Measurements from ENCODE around the gene HOXC10. TPM values are rescaled to one million over a fixed set of nuclear protein-coding genes. Genes with fewer than 3 reads are reported as not detected.

HOXC10 gene
- total RNA-seq, 6 donors from 2014 or later = not detected

- no peak for DNase-seq
- peak in 1 of 2 donors; percentile 11 for ATAC-seq (ENCODE audit: low FRiP score in 2 of 2)
- 11 to 12% methylated on average over 18 to 25 of the region's 25 CpGs for WGBS, 2 donors
These were observed 28.6 kb upstream of the HOXC10 start for GRCh38 chr12:53956251-53956887.

GRCh38 chr12:53956914-53957536 is 27.9 kb upstream of the HOXC10 start:
- no peak for ATAC-seq (ENCODE audit: low FRiP score in 2 of 2)
- no peak for TF ChIP-seq POLR2AphosphoS5 (IDR thresholded peaks at IDR 0.05)
- no peak for TF ChIP-seq POLR2A (IDR thresholded peaks at IDR 0.05)
- TF ChIP-seq EP300 (IDR thresholded peaks at IDR 0.05) = no peak
- TF ChIP-seq, protein P1, sequence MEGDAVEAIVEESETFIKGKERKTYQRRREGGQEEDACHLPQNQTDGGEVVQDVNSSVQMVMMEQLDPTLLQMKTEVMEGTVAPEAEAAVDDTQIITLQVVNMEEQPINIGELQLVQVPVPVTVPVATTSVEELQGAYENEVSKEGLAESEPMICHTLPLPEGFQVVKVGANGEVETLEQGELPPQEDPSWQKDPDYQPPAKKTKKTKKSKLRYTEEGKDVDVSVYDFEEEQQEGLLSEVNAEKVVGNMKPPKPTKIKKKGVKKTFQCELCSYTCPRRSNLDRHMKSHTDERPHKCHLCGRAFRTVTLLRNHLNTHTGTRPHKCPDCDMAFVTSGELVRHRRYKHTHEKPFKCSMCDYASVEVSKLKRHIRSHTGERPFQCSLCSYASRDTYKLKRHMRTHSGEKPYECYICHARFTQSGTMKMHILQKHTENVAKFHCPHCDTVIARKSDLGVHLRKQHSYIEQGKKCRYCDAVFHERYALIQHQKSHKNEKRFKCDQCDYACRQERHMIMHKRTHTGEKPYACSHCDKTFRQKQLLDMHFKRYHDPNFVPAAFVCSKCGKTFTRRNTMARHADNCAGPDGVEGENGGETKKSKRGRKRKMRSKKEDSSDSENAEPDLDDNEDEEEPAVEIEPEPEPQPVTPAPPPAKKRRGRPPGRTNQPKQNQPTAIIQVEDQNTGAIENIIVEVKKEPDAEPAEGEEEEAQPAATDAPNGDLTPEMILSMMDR (IDR thresholded peaks at IDR 0.05) = no peak
- WGBS, 2 donors = 10 to 15% methylated on average over 3 to 10 of the region's 11 CpGs
- H3K27me3 ChIP-seq = peaks cover 0 to 93% (median 54%) of the 10 kb centered on the region in 4 donors
- H3K4me3 ChIP-seq = no peak overlapping the region
- DNase-seq = no peak
- no peak overlapping the region for H3K27ac ChIP-seq
- H3K36me3 ChIP-seq = no peaks in the 10 kb centered on the region
- H3K4me1 ChIP-seq = peaks cover 0 to 31% (median 5%) of the 10 kb centered on the region in 4 donors
- no peaks in the 10 kb centered on the region for H3K9me3 ChIP-seq

More at GRCh38 chr12:53956251-53956887, 28.6 kb upstream of the HOXC10 start:
- no peaks in the 10 kb centered on the region for H3K9me3 ChIP-seq
- H3K27ac ChIP-seq = no peak overlapping the region
- TF ChIP-seq POLR2AphosphoS5 (IDR thresholded peaks at IDR 0.05) (no peak), EP300 (IDR thresholded peaks at IDR 0.05) (no peak), POLR2A (IDR thresholded peaks at IDR 0.05) (no peak)
- TF ChIP-seq, protein P1 (IDR thresholded peaks at IDR 0.05) = no peak
- no peak overlapping the region for H3K4me3 ChIP-seq
- H3K27me3 ChIP-seq = peaks cover 0 to 93% (median 56%) of the 10 kb centered on the region in 4 donors
- H3K4me1 ChIP-seq = peaks cover 0 to 36% (median 5%) of the 10 kb centered on the region in 4 donors
- H3K36me3 ChIP-seq = no peaks in the 10 kb centered on the region

GRCh38 chr12:53958128-53958527 is 26.8 kb upstream of the HOXC10 start:
- Histone ChIP-seq H3K36me3 (no peaks in the 10 kb centered on the region), H3K27ac (no peak overlapping the region), H3K4me1 (peaks cover 0 to 25% (median 5%) of the 10 kb centered on the region in 4 donors), H3K9me3 (no peaks in the 10 kb centered on the region), H3K27me3 (peaks cover 0 to 88% (median 53%) of the 10 kb centered on the region in 4 donors), H3K4me3 (no peak overlapping the region)
- DNase-seq = no peak
- TF ChIP-seq POLR2A (IDR thresholded peaks at IDR 0.05) (no peak), POLR2AphosphoS5 (IDR thresholded peaks at IDR 0.05) (no peak), EP300 (IDR thresholded peaks at IDR 0.05) (no peak)
- 30% methylated on average over 3 of the region's 3 CpGs; no CpG with 5 or more reads in 1 of the 2 donors for WGBS, 2 donors
- no peak for ATAC-seq (ENCODE audit: low FRiP score in 2 of 2)

DNA sequence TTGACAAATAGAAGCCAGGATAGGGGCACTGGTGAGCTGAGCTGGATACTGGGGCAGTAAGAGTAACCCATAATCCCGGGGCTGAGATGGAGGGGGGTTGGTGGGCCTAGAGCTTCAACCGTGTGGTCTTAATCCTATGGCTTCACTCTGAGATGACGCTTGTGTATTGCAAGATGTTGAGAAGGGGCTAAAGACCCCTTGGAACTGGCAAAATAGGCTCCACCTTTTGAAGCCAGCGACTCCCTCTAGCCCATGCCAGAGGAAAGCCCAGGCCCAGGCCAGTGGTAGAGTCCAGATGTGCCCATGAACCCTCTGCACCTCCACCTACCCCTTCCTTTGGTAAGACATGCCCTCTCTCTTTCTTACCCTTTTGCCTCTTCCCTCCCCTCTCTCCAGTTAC is 25.6 kb upstream of the HOXC10 start:
- no peak for ATAC-seq (ENCODE audit: low FRiP score in 2 of 2)
- Histone ChIP-seq H3K36me3 (no peaks in the 10 kb centered on the region), H3K4me1 (peaks cover 0 to 28% (median 5%) of the 10 kb centered on the region in 4 donors), H3K4me3 (no peak overlapping the region), H3K27me3 (peaks cover 0 to 86% (median 56%) of the 10 kb centered on the region in 4 donors), H3K27ac (no peak overlapping the region), H3K9me3 (no peaks in the 10 kb centered on the region)
- no peak for DNase-seq
- TF ChIP-seq POLR2A (IDR thresholded peaks at IDR 0.05) = no peak
- no peak for TF ChIP-seq EP300 (IDR thresholded peaks at IDR 0.05)
- TF ChIP-seq, protein P1 (IDR thresholded peaks at IDR 0.05) = no peak
- no peak for TF ChIP-seq POLR2AphosphoS5 (IDR thresholded peaks at IDR 0.05)
- 6 to 10% methylated on average over 4 of the region's 4 CpGs for WGBS, 2 donors

DNA sequence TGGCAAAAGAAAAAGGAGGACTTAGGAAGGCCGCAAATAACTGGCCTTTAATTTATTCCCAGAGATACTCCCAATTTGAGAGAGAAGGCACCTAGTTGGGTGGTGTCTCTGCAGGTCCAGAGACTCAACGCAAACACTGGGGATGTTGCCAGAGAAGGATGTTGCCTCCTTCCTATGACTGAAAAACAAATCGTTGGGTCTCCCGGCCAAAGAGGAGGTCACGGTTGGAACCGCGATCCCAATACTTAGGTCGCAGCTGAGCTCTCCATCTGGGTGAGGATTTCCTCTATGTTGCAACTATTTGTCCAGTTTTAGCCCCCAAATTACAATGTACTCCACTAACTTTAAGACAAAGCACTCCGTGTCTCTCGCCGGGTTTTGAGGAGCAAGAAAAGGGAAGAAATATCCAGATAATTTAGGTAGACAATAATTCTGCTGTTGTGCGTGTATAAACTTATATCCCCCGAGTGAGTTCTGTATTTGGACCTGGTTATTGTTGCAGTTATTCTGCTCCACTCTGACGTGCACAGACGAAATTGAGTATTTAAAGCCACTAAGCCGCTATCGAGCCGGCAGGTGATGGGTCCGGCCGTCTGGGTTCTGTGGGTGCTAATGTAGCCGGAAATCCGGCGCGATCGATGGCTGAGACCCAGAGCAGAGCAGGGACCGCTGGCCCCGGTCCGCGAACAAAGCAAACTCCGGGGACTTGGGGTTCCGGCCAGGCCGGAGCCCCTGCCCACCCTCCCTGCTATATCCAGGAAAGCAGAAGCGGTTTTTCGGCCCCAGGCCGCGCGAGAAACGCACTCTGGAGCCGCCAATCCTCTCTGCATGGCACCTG is 24.5 kb upstream of the HOXC10 start:
- peaks cover 0 to 83% (median 50%) of the 10 kb centered on the region in 4 donors for H3K27me3 ChIP-seq
- WGBS, 2 donors = 9 to 11% methylated on average over 32 to 33 of the region's 39 CpGs
- H3K4me3 ChIP-seq = no peak overlapping the region

More for the DNA sequence above, 24.5 kb upstream of the HOXC10 start:
- no peak overlapping the region for H3K27ac ChIP-seq
- H3K36me3 ChIP-seq = no peaks in the 10 kb centered on the region
- H3K9me3 ChIP-seq = no peaks in the 10 kb centered on the region
- TF ChIP-seq EP300 (IDR thresholded peaks at IDR 0.05) (no peak), POLR2AphosphoS5 (IDR thresholded peaks at IDR 0.05) (no peak), POLR2A (IDR thresholded peaks at IDR 0.05) (no peak)
- TF ChIP-seq, protein P1 (IDR thresholded peaks at IDR 0.05) = no peak
- peaks cover 0 to 21% (median 5%) of the 10 kb centered on the region in 4 donors for H3K4me1 ChIP-seq
- DNase-seq (no peak), ATAC-seq (ENCODE audit: low FRiP score in 2 of 2) (no peak)
